ENCODE data around the gene ARHGEF17. TPM values are rescaled to one million over a fixed set of nuclear protein-coding genes. Genes with fewer than 3 reads are reported as not detected.

The ARHGEF17 gene
- total RNA-seq, 1 experiment from 2014 or later = 24.0 TPM

GRCh38 chr11:73267906-73268540 is 40.1 kb upstream of the ARHGEF17 start:
- intact Hi-C loops (cut with micrococcal nuclease; ENCODE audit: unreplicated experiment) = no loop called here
- no peaks in the 10 kb centered on the region for H3K36me3 ChIP-seq (ENCODE audit: insufficient read depth, low read length, poor library complexity, severe bottlenecking)
- BruUV-seq (replicated peaks) = no TSS peak
- H3K4me1 ChIP-seq (ENCODE audit: insufficient read depth, low read length, poor library complexity, severe bottlenecking) = no peaks in the 10 kb centered on the region
- no peak for TF ChIP-seq CTCF (conservative IDR thresholded peaks at IDR 0.05; ENCODE audit: low read depth, low read length)
- no peak for TF ChIP-seq EZH2 (IDR thresholded peaks at IDR 0.05; ENCODE audit: borderline replicate concordance, low read depth, low read length, poor library complexity, severe bottlenecking)
- no peak overlapping the region for H3K4me3 ChIP-seq (ENCODE audit: low read depth, low read length, poor library complexity, severe bottlenecking)
- no peaks in the 10 kb centered on the region for H3K9me3 ChIP-seq (ENCODE audit: low read depth, low read length, poor library complexity, severe bottlenecking)
- ChIA-PET POLR2A (ENCODE audit: low non-redundant PET) (no interaction called here), CTCF (no interaction called here)
- peaks cover 20% of the 10 kb centered on the region for H3K27me3 ChIP-seq (replicated peaks; ENCODE audit: insufficient read depth, low read depth, low read length, poor library complexity)
- H3K27ac ChIP-seq (ENCODE audit: low read depth, low read length, poor library complexity, severe bottlenecking) = no peak overlapping the region
- DNase-seq (ENCODE audit: low spot score) = no peak

- no peak for DNase-seq (ENCODE audit: low spot score)
- intact Hi-C loops (cut with micrococcal nuclease; ENCODE audit: unreplicated experiment) = no loop called here
- ChIA-PET CTCF (no interaction called here), POLR2A (ENCODE audit: low non-redundant PET) (no interaction called here)
- no peaks in the 10 kb centered on the region for H3K36me3 ChIP-seq (ENCODE audit: insufficient read depth, low read length, poor library complexity, severe bottlenecking)
- H3K4me3 ChIP-seq (ENCODE audit: low read depth, low read length, poor library complexity, severe bottlenecking) = no peak overlapping the region
- no peaks in the 10 kb centered on the region for H3K4me1 ChIP-seq (ENCODE audit: insufficient read depth, low read length, poor library complexity, severe bottlenecking)
- peaks cover 20% of the 10 kb centered on the region for H3K27me3 ChIP-seq (replicated peaks; ENCODE audit: insufficient read depth, low read depth, low read length, poor library complexity)
- BruUV-seq (replicated peaks) = no TSS peak
- no peak for TF ChIP-seq CTCF (conservative IDR thresholded peaks at IDR 0.05; ENCODE audit: low read depth, low read length)
- TF ChIP-seq EZH2 (IDR thresholded peaks at IDR 0.05; ENCODE audit: borderline replicate concordance, low read depth, low read length, poor library complexity, severe bottlenecking) = no peak
- H3K9me3 ChIP-seq (ENCODE audit: low read depth, low read length, poor library complexity, severe bottlenecking) = no peaks in the 10 kb centered on the region
- no peak overlapping the region for H3K27ac ChIP-seq (ENCODE audit: low read depth, low read length, poor library complexity, severe bottlenecking)
These were observed 39.3 kb upstream of the ARHGEF17 start for GRCh38 chr11:73268671-73269271.

- no peak for TF ChIP-seq EZH2 (IDR thresholded peaks at IDR 0.05; ENCODE audit: borderline replicate concordance, low read depth, low read length, poor library complexity, severe bottlenecking)
- no peak for TF ChIP-seq CTCF (conservative IDR thresholded peaks at IDR 0.05; ENCODE audit: low read depth, low read length)
- no peak overlapping the region for H3K27ac ChIP-seq (ENCODE audit: low read depth, low read length, poor library complexity, severe bottlenecking)
- peaks cover 12% of the 10 kb centered on the region for H3K27me3 ChIP-seq (replicated peaks; ENCODE audit: insufficient read depth, low read depth, low read length, poor library complexity)
- no TSS peak for BruUV-seq (replicated peaks)
- CTCF ChIA-PET = no interaction called here
- DNase-seq (ENCODE audit: low spot score) = no peak
- intact Hi-C loops (cut with micrococcal nuclease; ENCODE audit: unreplicated experiment) = no loop called here
- no peaks in the 10 kb centered on the region for H3K4me1 ChIP-seq (ENCODE audit: insufficient read depth, low read length, poor library complexity, severe bottlenecking)
- POLR2A ChIA-PET (ENCODE audit: low non-redundant PET) = no interaction called here
- H3K9me3 ChIP-seq (ENCODE audit: low read depth, low read length, poor library complexity, severe bottlenecking) = no peaks in the 10 kb centered on the region
- no peak overlapping the region for H3K4me3 ChIP-seq (ENCODE audit: low read depth, low read length, poor library complexity, severe bottlenecking)
- H3K36me3 ChIP-seq (ENCODE audit: insufficient read depth, low read length, poor library complexity, severe bottlenecking) = no peaks in the 10 kb centered on the region
These were observed 38.5 kb upstream of the ARHGEF17 start for GRCh38 chr11:73269459-73270015.

Data from A673 (cell line).